ENCODE data around the gene CSF3R.

GRCh38 chr1:36440646-36441045 lies 42.1 kb downstream of the CSF3R start:
- no peak for TF ChIP-seq EZH2 (IDR thresholded peaks at IDR 0.05)
- TF ChIP-seq POLR2AphosphoS5 (IDR thresholded peaks at IDR 0.05; ENCODE audit: borderline replicate concordance, low read depth, low read length) = no peak
- TF ChIP-seq FOXP2 (optimal IDR thresholded peaks at IDR 0.05; ENCODE audit: control extremely low read depth, extremely low read length, insufficient read depth) = no peak
